GM19351 (cell line): Measurements from ENCODE around the gene FARS2.

ENCODE experiments used
- ATAC-seq: cut with Tn5 transposase; IDR thresholded peaks from one replicate; pipeline ENCODE4 v1.9.1; 2021; ENCODE audit warnings: mild to moderate bottlenecking, moderate library complexity; ENCODE audit not compliant: unreplicated experiment

FARS2 gene

GRCh38 chr6:5610640-5611039 lies 349.3 kb downstream of the FARS2 start:
- ATAC-seq, result no peak

- ATAC-seq, result no peak
Observed at GRCh38 chr6:5617179-5617578, 355.9 kb downstream of the FARS2 start.

GRCh38 chr6:5619249-5619648 lies 357.9 kb downstream of the FARS2 start:
- ATAC-seq, result peak; percentile 81

- ATAC-seq, result no peak
Observed at GRCh38 chr6:5622276-5623005, 361.1 kb downstream of the FARS2 start.

GRCh38 chr6:5623769-5624168 lies 362.5 kb downstream of the FARS2 start:
- no peak for ATAC-seq

GRCh38 chr6:5624256-5624655 lies 362.9 kb downstream of the FARS2 start:
- ATAC-seq, result no peak

GRCh38 chr6:5626727-5627426 lies 365.6 kb downstream of the FARS2 start:
- peak; percentile 85 for ATAC-seq

GRCh38 chr6:5630636-5631035 lies 369.3 kb downstream of the FARS2 start:
- no peak for ATAC-seq

- ATAC-seq, result no peak
Observed at GRCh38 chr6:5632348-5632935, 371.1 kb downstream of the FARS2 start.

GRCh38 chr6:5634525-5634924 lies 373.2 kb downstream of the FARS2 start:
- ATAC-seq, result no peak

- no peak for ATAC-seq
Observed at GRCh38 chr6:5636210-5637030, 375.1 kb downstream of the FARS2 start.

GRCh38 chr6:5637714-5638113 lies 376.4 kb downstream of the FARS2 start:
- no peak for ATAC-seq

- no peak for ATAC-seq
Observed at GRCh38 chr6:5638666-5639065, 377.4 kb downstream of the FARS2 start.

GRCh38 chr6:5639193-5639592 lies 377.9 kb downstream of the FARS2 start:
- no peak for ATAC-seq

GRCh38 chr6:5640614-5641013 lies 379.3 kb downstream of the FARS2 start:
- no peak for ATAC-seq

GRCh38 chr6:5644523-5645185 lies 383.3 kb downstream of the FARS2 start:
- no peak for ATAC-seq

GRCh38 chr6:5645328-5646290 lies 384.3 kb downstream of the FARS2 start:
- ATAC-seq, result no peak

- ATAC-seq, result no peak
Observed at GRCh38 chr6:5652406-5653137, 391.3 kb downstream of the FARS2 start.

- no peak for ATAC-seq
Observed at GRCh38 chr6:5653801-5654200, 392.5 kb downstream of the FARS2 start.
